GM18508 (cell line): ENCODE measurements around the gene XPNPEP1.

ENCODE experiments used
- ATAC-seq: cut with Tn5 transposase; IDR thresholded peaks from one replicate; pipeline ENCODE4 v1.9.1; 2021; ENCODE audit warnings: moderate number of reproducible peaks; ENCODE audit not compliant: insufficient read depth, unreplicated experiment

The XPNPEP1 gene

GRCh38 chr10:109831846-109832245, 91.5 kb downstream of the XPNPEP1 start:
- no peak for ATAC-seq

DNA sequence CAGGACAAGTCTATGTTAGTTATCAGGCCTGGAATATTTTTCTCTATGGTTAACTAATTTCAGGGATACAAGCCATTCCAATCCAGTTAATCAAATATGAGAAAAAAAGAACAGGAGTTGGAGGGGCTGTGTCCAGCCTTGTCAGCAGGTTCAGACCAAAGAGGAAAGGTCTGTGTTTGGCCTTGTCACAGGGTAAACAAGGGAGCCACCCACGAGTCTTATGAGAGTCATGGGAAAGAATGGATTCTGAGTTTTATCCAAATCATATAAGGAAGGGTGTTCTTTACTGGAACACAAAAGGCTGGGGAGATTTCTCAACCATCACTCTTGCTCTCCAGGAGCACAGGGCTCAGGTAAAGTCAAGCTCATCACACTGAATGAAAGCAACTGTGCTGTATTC, 99.1 kb downstream of the XPNPEP1 start:
- ATAC-seq: no peak

DNA sequence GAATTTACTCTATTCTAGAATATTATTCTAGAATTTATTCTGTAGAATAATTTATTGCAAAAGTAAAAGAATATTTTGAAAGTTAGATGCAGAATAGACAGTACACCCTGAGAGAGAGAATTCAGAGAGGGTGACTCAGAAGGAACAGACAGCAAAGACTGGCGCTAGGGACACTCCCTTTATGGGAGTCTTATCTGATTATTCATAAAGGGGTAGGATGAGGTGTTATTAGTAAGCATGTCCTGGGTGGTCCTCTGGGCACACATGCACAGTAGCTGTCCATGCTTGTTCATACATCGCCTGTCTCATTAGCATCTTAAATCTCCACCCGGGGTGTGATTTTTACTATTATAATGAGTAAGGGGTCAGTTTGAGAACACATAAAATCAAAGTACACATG, 100.1 kb downstream of the XPNPEP1 start:
- no peak for ATAC-seq

DNA sequence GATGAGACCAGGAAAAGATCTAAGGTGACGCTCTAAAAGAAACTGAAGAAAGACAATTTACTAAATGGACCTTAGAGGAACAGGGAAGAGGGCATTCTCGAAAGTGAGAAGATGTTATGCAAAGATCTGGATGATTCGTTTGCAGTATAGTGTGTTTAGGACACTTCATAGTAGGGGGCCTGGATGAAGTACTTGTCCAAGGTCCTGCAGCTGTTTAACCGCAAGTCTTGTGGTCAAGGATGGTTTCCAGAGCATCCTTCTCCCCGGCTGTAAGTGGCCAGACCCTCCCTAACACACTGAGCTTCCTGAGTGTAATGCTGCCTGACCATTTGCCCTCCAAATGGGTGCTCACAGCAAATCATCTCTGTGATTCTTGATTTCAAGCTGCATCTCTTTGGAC, 101.6 kb downstream of the XPNPEP1 start:
- no peak for ATAC-seq

- ATAC-seq: no peak
Measured at GRCh38 chr10:109820620-109821405, 102.5 kb downstream of the XPNPEP1 start.

- no peak for ATAC-seq
Measured at GRCh38 chr10:109819807-109820206, 103.5 kb downstream of the XPNPEP1 start.
